Thyroid gland (tissue), 4 donors: ENCODE measurements around the gene ARID3C. TPM values are rescaled to one million over a fixed set of nuclear protein-coding genes. Genes with fewer than 3 reads are reported as not detected.

Source experiments
- DNase-seq, 2 donors: peaks; one replicate each; pipeline ENCODE4 v3.0.0-alpha.2; 2019
- H3K27ac ChIP-seq, 3 donors: fragments of 200-600 bp; sonication (generic); 1 replicate in 2 of 3; 2 replicates in 1 of 3; pipeline ENCODE4 v1.5.1; 2016 to 2019; ENCODE audit warnings: mild to moderate bottlenecking in 1 of 3, moderate library complexity in 1 of 3
- H3K27me3 ChIP-seq: fragments of 200-600 bp; sonication (generic); one replicate; pipeline ENCODE4 v1.5.1; 2019
- H3K36me3 ChIP-seq, 2 donors: fragments of 200-600 bp; sonication (generic); one replicate each; pipeline ENCODE4 v1.5.1; 2016 to 2019
- H3K4me1 ChIP-seq, 2 donors: fragments of 200-600 bp; sonication (generic); one replicate each; pipeline ENCODE4 v1.5.1; 2017 to 2019
- H3K4me3 ChIP-seq, 3 donors: fragments of 200-600 bp; sonication (generic); replicated peaks in 1 of 3; 1 replicate in 2 of 3; 2 replicates in 1 of 3; pipeline ENCODE4 v1.5.1; 2016; ENCODE audit warnings: mild to moderate bottlenecking in 1 of 3
- H3K9me3 ChIP-seq: fragments of 200-600 bp; sonication (generic); one replicate; pipeline ENCODE4 v1.5.1; 2017
- CTCF ChIP-seq, 6 experiments: fragments of 200-600 bp in 3 of 6; fragments of 450-650 bp in 3 of 6; sonication (generic) in 3 of 6; IDR thresholded peaks; one replicate each; pipeline ENCODE4 v1.5.1; 2016 to 2019; ENCODE audit warnings: antibody characterized with exemption in 6 of 6, mild to moderate bottlenecking in 2 of 6, inconsistent platforms in 1 of 6, moderate library complexity in 1 of 6
- POLR2A ChIP-seq, 2 donors: fragments of 450-650 bp; IDR thresholded peaks; one replicate each; pipeline ENCODE4 v1.6.1; 2017; ENCODE audit warnings: antibody characterized with exemption in 2 of 2, mild to moderate bottlenecking in 2 of 2, moderate library complexity in 1 of 2
- WGBS, 2 donors: methylation state at CpG; one replicate each; pipeline ENCODE4 v1.1.5; 2017; 5-methylcytosine and 5-hydroxymethylcytosine counted together
- intact Hi-C: fragments of 100-400 bp; cut with DNase I; formaldehyde crosslinking; loops from one replicate; pipeline ENCODE4 v1.15.1; 2023
- total RNA-seq, 4 donors: library from RNA; depleted of rRNA; stranded (reverse); fragments of >200 nt; gene quantifications; one replicate each; pipeline ENCODE4 v1.2.3, GENCODE V29; 2016

ARID3C gene
- total RNA-seq: not detected

GRCh38 chr9:34628656-34629490, at the start of gene ARID3C:
ARID3C (minus strand) TSS chr9:34629066; CDS start chr9:34628014, 1,052 bp downstream.
- TF ChIP-seq CTCF (IDR thresholded peaks at IDR 0.05) (peak in 1 of 6 experiments; percentile 12), POLR2A (IDR thresholded peaks at IDR 0.05) (no peak)
- WGBS, 2 donors: 1 to 2% methylated on average over 31 to 37 of the region's 69 CpGs
- peaks cover 5 to 13% of the 10 kb centered on the region in 2 donors for H3K4me1 ChIP-seq
- no peak within 1 kb of the TSS for H3K27ac ChIP-seq
- intact Hi-C loops: no loop called here
- H3K36me3 ChIP-seq: no peaks in the 10 kb centered on the region
- peak; percentile 58 to 66 for DNase-seq
- no peaks in the 10 kb centered on the region for H3K9me3 ChIP-seq
- peak within 1 kb of the TSS in 2 of 3 donors; percentile 22 to 30 for H3K4me3 ChIP-seq
- peaks cover 21% of the 10 kb centered on the region for H3K27me3 ChIP-seq

GRCh38 chr9:34675869-34676268, 47.0 kb upstream of the ARID3C start:
- Histone ChIP-seq H3K4me1 (no peaks in the 10 kb centered on the region), H3K27me3 (no peaks in the 10 kb centered on the region), H3K36me3 (no peaks in the 10 kb centered on the region), H3K27ac (no peak overlapping the region), H3K9me3 (no peaks in the 10 kb centered on the region), H3K4me3 (no peak overlapping the region)
- no peak for DNase-seq
- intact Hi-C loops: no loop called here
- TF ChIP-seq CTCF (IDR thresholded peaks at IDR 0.05) (no peak), POLR2A (IDR thresholded peaks at IDR 0.05) (no peak)
- 95 to 97% methylated on average over 2 of the region's 2 CpGs for WGBS, 2 donors

GRCh38 chr9:34675048-34675714, 46.3 kb upstream of the ARID3C start:
- Histone ChIP-seq H3K4me3 (no peak overlapping the region), H3K9me3 (no peaks in the 10 kb centered on the region), H3K4me1 (no peaks in the 10 kb centered on the region), H3K36me3 (no peaks in the 10 kb centered on the region), H3K27ac (no peak overlapping the region), H3K27me3 (no peaks in the 10 kb centered on the region)
- intact Hi-C loops: no loop called here
- peak in 5 of 6 experiments; percentile 14 to 44 (median 32) for TF ChIP-seq CTCF (IDR thresholded peaks at IDR 0.05)
- no peak for TF ChIP-seq POLR2A (IDR thresholded peaks at IDR 0.05)
- WGBS, 2 donors: 48 to 49% methylated on average over 10 of the region's 10 CpGs
- DNase-seq: peak; percentile 36 to 40

GRCh38 chr9:34674440-34674839, 45.6 kb upstream of the ARID3C start:
- no peaks in the 10 kb centered on the region for H3K36me3 ChIP-seq
- DNase-seq: no peak
- H3K4me3 ChIP-seq: no peak overlapping the region
- intact Hi-C loops: no loop called here
- no peak for TF ChIP-seq POLR2A (IDR thresholded peaks at IDR 0.05)
- TF ChIP-seq CTCF (IDR thresholded peaks at IDR 0.05): no peak
- H3K27ac ChIP-seq: no peak overlapping the region
- H3K9me3 ChIP-seq: no peaks in the 10 kb centered on the region
- 87 to 92% methylated on average over 3 of the region's 3 CpGs for WGBS, 2 donors
- no peaks in the 10 kb centered on the region for H3K4me1 ChIP-seq
- no peaks in the 10 kb centered on the region for H3K27me3 ChIP-seq

GRCh38 chr9:34671307-34671706, 42.4 kb upstream of the ARID3C start:
- TF ChIP-seq CTCF (IDR thresholded peaks at IDR 0.05) (no peak), POLR2A (IDR thresholded peaks at IDR 0.05) (no peak)
- DNase-seq: no peak
- Histone ChIP-seq H3K27ac (no peak overlapping the region), H3K4me3 (no peak overlapping the region), H3K4me1 (peaks cover 4 to 11% of the 10 kb centered on the region in 2 donors), H3K27me3 (no peaks in the 10 kb centered on the region), H3K9me3 (no peaks in the 10 kb centered on the region), H3K36me3 (no peaks in the 10 kb centered on the region)
- intact Hi-C loops: no loop called here
- WGBS, 2 donors: 83 to 88% methylated on average over 1 of the region's 1 CpG
